Neural progenitor cell (in vitro differentiated cells): Measurements from ENCODE around the gene GRAMD4.

Experiments used
- EZH2 ChIP-seq: fragments of 200-600 bp; sonication (generic); IDR thresholded peaks from 2 replicates; pipeline ENCODE4 v1.6.1; 2017; ENCODE audit warnings: antibody characterized with exemption, mild to moderate bottlenecking, moderate library complexity
- EZH2phosphoT487 ChIP-seq: fragments of 200-600 bp; sonication (generic); IDR thresholded peaks from 2 replicates; pipeline ENCODE4 v1.6.1; 2017; ENCODE audit warnings: antibody characterized with exemption
- TF ChIP-seq, protein P1 (sequence below): fragments of 200-600 bp; sonication (generic); IDR thresholded peaks from 2 replicates; pipeline ENCODE4 v1.5.1; 2017; ENCODE audit warnings: antibody characterized with exemption, mild to moderate bottlenecking

DNA sequence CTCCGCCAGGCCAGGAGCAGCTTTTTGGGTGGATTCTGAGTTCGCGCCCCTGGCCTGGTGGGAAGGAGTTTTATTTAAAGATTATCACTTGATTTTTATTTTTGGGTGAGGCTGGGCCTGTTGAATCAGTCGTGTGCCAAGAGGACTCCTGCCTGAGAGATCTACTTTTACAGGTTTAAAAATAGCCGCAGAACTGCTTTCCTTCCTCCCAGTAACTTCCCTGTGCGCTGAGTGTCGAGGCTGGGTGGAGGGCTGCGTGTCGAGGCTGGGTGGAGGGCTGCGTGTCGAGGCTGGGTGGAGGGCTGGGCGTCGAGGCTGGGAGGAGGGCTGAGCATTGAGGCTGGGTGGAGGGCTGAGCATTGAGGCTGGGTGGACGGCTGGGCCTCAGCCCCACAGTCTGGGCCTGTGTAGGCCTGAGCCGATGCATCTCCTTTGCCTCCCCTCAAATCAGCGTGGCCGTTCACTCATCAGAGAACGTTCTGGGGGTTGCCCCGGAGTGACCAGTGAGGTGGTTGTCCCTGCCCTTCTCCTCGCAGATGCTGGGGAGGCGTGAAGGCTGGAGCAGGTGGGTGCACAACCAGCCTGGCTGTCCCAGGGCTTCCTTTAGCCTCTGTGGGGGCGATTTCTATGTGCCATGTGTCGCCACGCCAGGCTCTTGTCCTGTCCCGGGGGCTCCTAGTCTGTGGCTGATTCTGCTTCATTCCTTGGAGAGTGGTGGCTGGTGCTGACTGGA lies 30.1 kb downstream of the GRAMD4 start:
- TF ChIP-seq, protein P1, sequence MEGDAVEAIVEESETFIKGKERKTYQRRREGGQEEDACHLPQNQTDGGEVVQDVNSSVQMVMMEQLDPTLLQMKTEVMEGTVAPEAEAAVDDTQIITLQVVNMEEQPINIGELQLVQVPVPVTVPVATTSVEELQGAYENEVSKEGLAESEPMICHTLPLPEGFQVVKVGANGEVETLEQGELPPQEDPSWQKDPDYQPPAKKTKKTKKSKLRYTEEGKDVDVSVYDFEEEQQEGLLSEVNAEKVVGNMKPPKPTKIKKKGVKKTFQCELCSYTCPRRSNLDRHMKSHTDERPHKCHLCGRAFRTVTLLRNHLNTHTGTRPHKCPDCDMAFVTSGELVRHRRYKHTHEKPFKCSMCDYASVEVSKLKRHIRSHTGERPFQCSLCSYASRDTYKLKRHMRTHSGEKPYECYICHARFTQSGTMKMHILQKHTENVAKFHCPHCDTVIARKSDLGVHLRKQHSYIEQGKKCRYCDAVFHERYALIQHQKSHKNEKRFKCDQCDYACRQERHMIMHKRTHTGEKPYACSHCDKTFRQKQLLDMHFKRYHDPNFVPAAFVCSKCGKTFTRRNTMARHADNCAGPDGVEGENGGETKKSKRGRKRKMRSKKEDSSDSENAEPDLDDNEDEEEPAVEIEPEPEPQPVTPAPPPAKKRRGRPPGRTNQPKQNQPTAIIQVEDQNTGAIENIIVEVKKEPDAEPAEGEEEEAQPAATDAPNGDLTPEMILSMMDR = no peak
- no peak for TF ChIP-seq EZH2
- TF ChIP-seq EZH2phosphoT487 = no peak
